Endothelial cell of umbilical vein (primary cell): ENCODE results near the gene UBE2I. TPM values are rescaled to one million over a fixed set of nuclear protein-coding genes. Genes with fewer than 3 reads are reported as not detected.

Experiments used
- BruUV-seq: library from RNA; stranded (reverse); fragments of 400-500 nt; replicated peaks from 2 replicates; lab custom pipeline; 2021; lab: Mats Ljungman, UMichigan
- CTCF ChIA-PET: fragments of 300-600, 350-600 bp; sonication (Branson Sonifier 250); formaldehyde crosslinking; loops from one replicate; lab custom pipeline; 2021; ENCODE audit warnings: antibody characterized with exemption, inconsistent platforms; lab: Charles Lee
- POLR2A ChIA-PET: fragments of 300-600, 350-600 bp; sonication (Branson Sonifier 250); formaldehyde crosslinking; loops from one replicate; lab custom pipeline; 2021; ENCODE audit warnings: antibody characterized with exemption, inconsistent platforms; lab: Charles Lee
- DNase-seq: peaks from one replicate; pipeline ENCODE4 v3.0.0-alpha.2; 2011; ENCODE audit warnings: low read depth, low spot score
- FAIRE-seq: peaks from 2 replicates; lab custom pipeline; 2011; peaks lifted over from hg19 to GRCh38; lab: Jason Lieb, UNC
- H2AFZ ChIP-seq: 2 replicates; pipeline ENCODE4 v1.6.0; 2012; ENCODE audit warnings: low read depth, low read length, control low read depth, inconsistent platforms
- H3K27ac ChIP-seq: 2 replicates; pipeline ENCODE4 v1.5.1; 2011; ENCODE audit warnings: low read depth, mild to moderate bottlenecking, control low read depth, low read length, moderate library complexity; ENCODE audit not compliant: insufficient read depth
- H3K27me3 ChIP-seq, 2 experiments: 2 replicates each; pipeline versions ENCODE4 v1.6.0 to v1.6.1; 2011; ENCODE audit warnings: low read length in 2 of 2, mixed read lengths in 1 of 2; ENCODE audit not compliant: control insufficient read depth in 2 of 2, insufficient read depth in 2 of 2
- H3K36me3 ChIP-seq, 2 experiments: 2 replicates in 1 of 2; 3 replicates in 1 of 2; pipeline ENCODE4 v1.5.1; 2011; ENCODE audit warnings: low read length in 2 of 2, mild to moderate bottlenecking in 1 of 2, moderate library complexity in 1 of 2; ENCODE audit not compliant: control insufficient read depth in 2 of 2, insufficient read depth in 2 of 2; ENCODE audit errors: extremely low read depth in 1 of 2
- H3K4me1 ChIP-seq: 3 replicates; pipeline ENCODE4 v1.5.1; 2011; ENCODE audit warnings: mild to moderate bottlenecking, low read length; ENCODE audit not compliant: control insufficient read depth, insufficient read depth; ENCODE audit errors: extremely low read depth
- H3K4me2 ChIP-seq: 2 replicates; pipeline ENCODE4 v1.6.1; 2011; ENCODE audit warnings: low read length, control low read depth, mixed read lengths; ENCODE audit not compliant: insufficient read depth
- H3K4me3 ChIP-seq, 3 experiments: fragments of 200-600 bp in 1 of 3; sonication (generic), shearing (Covaris generic) in 1 of 3; replicated peaks in 1 of 3; 2 replicates each; pipeline ENCODE4 v1.5.1; 2011 to 2016; ENCODE audit warnings: control low read depth in 3 of 3, low read length in 3 of 3, mild to moderate bottlenecking in 2 of 3, inconsistent platforms in 1 of 3, low read depth in 1 of 3, moderate library complexity in 1 of 3; ENCODE audit not compliant: insufficient read depth in 1 of 3
- H3K79me2 ChIP-seq: 2 replicates; pipeline ENCODE4 v1.6.0; 2012; ENCODE audit warnings: low read length, inconsistent platforms; ENCODE audit not compliant: control insufficient read depth, insufficient read depth
- H3K9ac ChIP-seq: replicated peaks from 2 replicates; pipeline ENCODE3; 2011; ENCODE audit warnings: low read length, control low read depth; ENCODE audit not compliant: insufficient read depth; ENCODE audit errors: extremely low read depth
- H3K9me1 ChIP-seq: replicated peaks from 3 replicates; pipeline ENCODE4 v1.6.0; 2011; ENCODE audit warnings: mild to moderate bottlenecking, low read length; ENCODE audit not compliant: control insufficient read depth, insufficient read depth; ENCODE audit errors: extremely low read depth
- H3K9me3 ChIP-seq: replicated peaks from 2 replicates; pipeline ENCODE4 v1.5.1; 2012; ENCODE audit warnings: low read length, inconsistent platforms; ENCODE audit not compliant: control insufficient read depth, insufficient read depth
- H4K20me1 ChIP-seq: replicated peaks from 2 replicates; pipeline ENCODE3; 2011; ENCODE audit warnings: mild to moderate bottlenecking, low read length; ENCODE audit not compliant: control insufficient read depth, insufficient read depth; ENCODE audit errors: extremely low read depth
- EZH2 ChIP-seq: IDR thresholded peaks from 2 replicates; pipeline ENCODE4 v1.6.1; 2012; ENCODE audit warnings: borderline replicate concordance, low read depth, mild to moderate bottlenecking, moderate library complexity, low read length, inconsistent platforms; ENCODE audit not compliant: severe bottlenecking
- FOS ChIP-seq: IDR thresholded peaks from 2 replicates; pipeline ENCODE4 v1.6.1; 2011; ENCODE audit warnings: mild to moderate bottlenecking, low read length, moderate library complexity, borderline replicate concordance; ENCODE audit not compliant: insufficient read depth
- GATA2 ChIP-seq: IDR thresholded peaks from 2 replicates; pipeline ENCODE4 v1.7.0; 2011; ENCODE audit warnings: low read depth, mild to moderate bottlenecking, moderate library complexity, mixed read lengths, low read length; ENCODE audit not compliant: insufficient read length, insufficient read depth
- JUN ChIP-seq: IDR thresholded peaks from 2 replicates; pipeline ENCODE4 v1.6.1; 2011; ENCODE audit warnings: borderline replicate concordance, low read depth; ENCODE audit not compliant: insufficient read length, insufficient read depth
- MAX ChIP-seq: IDR thresholded peaks from 2 replicates; pipeline ENCODE4 v1.6.1; 2011; ENCODE audit not compliant: insufficient read depth, insufficient read length
- MYC ChIP-seq: IDR thresholded peaks from one replicate; pipeline ENCODE4 v1.6.1; 2011; ENCODE audit warnings: mild to moderate bottlenecking, low read depth, low read length
- POLR2A ChIP-seq: IDR thresholded peaks from 2 replicates; pipeline ENCODE4 v1.6.1; 2012; ENCODE audit warnings: low read depth, mild to moderate bottlenecking, control low read depth, low read length
- POLR2AphosphoS5 ChIP-seq: IDR thresholded peaks from 2 replicates; pipeline ENCODE4 v1.6.1; 2012; ENCODE audit warnings: low read depth, mild to moderate bottlenecking, control low read depth, low read length, moderate library complexity; ENCODE audit not compliant: insufficient read depth
- dilution Hi-C: fragments of 300-500 bp; cut with MboI; formaldehyde crosslinking; loops from one replicate; pipeline ENCODE4 v1.15.0; 2019; ENCODE audit warnings: low sequenced_read_pairs; ENCODE audit not compliant: extremely low pct_ligation_motif_present
- intact Hi-C: fragments of 100-400 bp; cut with micrococcal nuclease; formaldehyde crosslinking; loops from one replicate; pipeline ENCODE4 v1.10.0; 2022
- polyA plus RNA-seq, 4 experiments: library from polyadenylated mRNA; depleted of rRNA in 3 of 4; stranded (reverse) in 3 of 4; unstranded in 1 of 4; fragments of >200 nt; gene quantifications; 2 replicates each; pipeline versions ENCODE4 v1.2.1 to v1.2.3, GENCODE V29; 2011 to 2012; ENCODE audit warnings: missing spikeins in 1 of 4
- total RNA-seq: library from RNA; stranded (reverse); gene quantifications from 2 replicates; pipeline ENCODE4 v1.2.3, GENCODE V29; 2021
- TF ChIP-seq, protein P1 (sequence below), 2 donors: IDR thresholded peaks; 1 replicate in 1 of 2; 2 replicates in 1 of 2; pipeline ENCODE4 v1.5.1; 2011; ENCODE audit warnings: low read length in 2 of 2, mild to moderate bottlenecking in 2 of 2, moderate library complexity in 2 of 2, control low read depth in 1 of 2, inconsistent platforms in 1 of 2, low read depth in 1 of 2; ENCODE audit not compliant: insufficient read depth in 1 of 2; ENCODE audit errors: extremely low read depth in 1 of 2

The UBE2I gene
- total and polyA plus RNA-seq, 2 donors (not counting 3 experiments of a cell fraction or from before 2014, with no cell fraction given): 122 to 233 TPM

GRCh38 chr16:1279081-1279944 is 30.1 kb upstream of the UBE2I start:
- ChIA-PET CTCF (interaction anchor here (1.0 kb wide), 1 partner anchor 22 kb away, joined by 3 read pairs; no protein-coding TSS in a partner anchor), POLR2A (no interaction called here)
- Histone ChIP-seq H4K20me1 (no peaks in the 10 kb centered on the region), H3K9me3 (no peaks in the 10 kb centered on the region), H3K9me1 (no peaks in the 10 kb centered on the region), H3K36me3 (no peaks in the 10 kb centered on the region), H3K4me2 (no peak overlapping the region), H3K4me3 (no peak overlapping the region), H3K4me1 (no peaks in the 10 kb centered on the region), H3K27ac (no peak overlapping the region), H3K27me3 (no peaks in the 10 kb centered on the region), H3K79me2 (no peaks in the 10 kb centered on the region), H2AFZ (no peak overlapping the region), H3K9ac (no peak overlapping the region)
- BruUV-seq: no TSS peak
- FAIRE-seq: no peak
- dilution Hi-C loops (no loop called here), intact Hi-C loops (no loop called here)
- TF ChIP-seq POLR2AphosphoS5 (no peak), FOS (no peak), MAX (no peak), EZH2 (no peak), GATA2 (no peak), POLR2A (no peak), JUN (no peak), MYC (no peak)
- TF ChIP-seq, protein P1, sequence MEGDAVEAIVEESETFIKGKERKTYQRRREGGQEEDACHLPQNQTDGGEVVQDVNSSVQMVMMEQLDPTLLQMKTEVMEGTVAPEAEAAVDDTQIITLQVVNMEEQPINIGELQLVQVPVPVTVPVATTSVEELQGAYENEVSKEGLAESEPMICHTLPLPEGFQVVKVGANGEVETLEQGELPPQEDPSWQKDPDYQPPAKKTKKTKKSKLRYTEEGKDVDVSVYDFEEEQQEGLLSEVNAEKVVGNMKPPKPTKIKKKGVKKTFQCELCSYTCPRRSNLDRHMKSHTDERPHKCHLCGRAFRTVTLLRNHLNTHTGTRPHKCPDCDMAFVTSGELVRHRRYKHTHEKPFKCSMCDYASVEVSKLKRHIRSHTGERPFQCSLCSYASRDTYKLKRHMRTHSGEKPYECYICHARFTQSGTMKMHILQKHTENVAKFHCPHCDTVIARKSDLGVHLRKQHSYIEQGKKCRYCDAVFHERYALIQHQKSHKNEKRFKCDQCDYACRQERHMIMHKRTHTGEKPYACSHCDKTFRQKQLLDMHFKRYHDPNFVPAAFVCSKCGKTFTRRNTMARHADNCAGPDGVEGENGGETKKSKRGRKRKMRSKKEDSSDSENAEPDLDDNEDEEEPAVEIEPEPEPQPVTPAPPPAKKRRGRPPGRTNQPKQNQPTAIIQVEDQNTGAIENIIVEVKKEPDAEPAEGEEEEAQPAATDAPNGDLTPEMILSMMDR (IDR thresholded peaks at IDR 0.05; ENCODE audit: extremely low read depth in 1 of 2, insufficient read depth in 1 of 2, low read depth in 1 of 2, low read length in 2 of 2): no peak
- no peak for DNase-seq
